Glutamatergic neuron (in vitro differentiated cells): Measurements from ENCODE around the gene ZBTB44. TPM values are rescaled to one million over a fixed set of nuclear protein-coding genes. Genes with fewer than 3 reads are reported as not detected.

ENCODE experiments used
- DNase-seq: peaks from one replicate; pipeline ENCODE4 v3.0.0; 2022
- H3K27ac Mint-ChIP-seq: one replicate; pipeline ENCODE4 v1.8.0; 2020; ENCODE audit warnings: mild to moderate bottlenecking, mixed read lengths, inconsistent platforms; ENCODE audit not compliant: unreplicated experiment
- H3K27me3 Mint-ChIP-seq: one replicate; pipeline ENCODE4 v1.8.0; 2020; ENCODE audit warnings: mild to moderate bottlenecking, moderate library complexity, mixed read lengths, inconsistent platforms; ENCODE audit not compliant: unreplicated experiment
- H3K36me3 Mint-ChIP-seq: one replicate; pipeline ENCODE4 v1.8.0; 2020; ENCODE audit warnings: mild to moderate bottlenecking, mixed read lengths, inconsistent platforms; ENCODE audit not compliant: unreplicated experiment
- H3K4me1 Mint-ChIP-seq: one replicate; pipeline ENCODE4 v1.8.0; 2020; ENCODE audit warnings: mild to moderate bottlenecking, low read depth, mixed read lengths, inconsistent platforms; ENCODE audit not compliant: unreplicated experiment
- H3K4me3 Mint-ChIP-seq: one replicate; pipeline ENCODE4 v1.8.0; 2020; ENCODE audit warnings: mild to moderate bottlenecking, mixed read lengths, inconsistent platforms; ENCODE audit not compliant: unreplicated experiment
- H3K9me3 Mint-ChIP-seq: one replicate; pipeline ENCODE4 v1.8.0; 2020; ENCODE audit warnings: mild to moderate bottlenecking, moderate library complexity, mixed read lengths, inconsistent platforms; ENCODE audit not compliant: unreplicated experiment
- CTCF ChIP-seq: fragments of 200-600 bp; sonication (generic); IDR thresholded peaks from one replicate; pipeline ENCODE4 v1.5.0; 2021; ENCODE audit not compliant: partially characterized antibody, unreplicated experiment
- total RNA-seq: library from RNA; stranded (reverse); fragmentation: NEBNext Ultra II Directional; extraction: Animal tissue kit (Norgen Biotek cat#: 25700); gene quantifications from one replicate; pipeline ENCODE4 v1.2.1, GENCODE V29; 2021; ENCODE audit not compliant: unreplicated experiment

Gene ZBTB44
- total RNA-seq, 1 donor from 2014 or later, result 23.3 TPM

- no peak for DNase-seq
- peaks cover 6% of the 10 kb centered on the region for H3K9me3 Mint-ChIP-seq
- H3K27ac Mint-ChIP-seq, result peak overlapping the region; percentile 80
- H3K27me3 Mint-ChIP-seq, result peaks cover 4% of the 10 kb centered on the region
- TF ChIP-seq CTCF, result no peak
- H3K36me3 Mint-ChIP-seq, result no peaks in the 10 kb centered on the region
- peak overlapping the region; percentile 93 for H3K4me3 Mint-ChIP-seq
- H3K4me1 Mint-ChIP-seq, result no peaks in the 10 kb centered on the region
Observed at GRCh38 chr11:130313383-130314183, 1.1 kb downstream of the ZBTB44 start.

GRCh38 chr11:130312046-130312445 lies 2.7 kb downstream of the ZBTB44 start:
- peaks cover 5% of the 10 kb centered on the region for H3K36me3 Mint-ChIP-seq

GRCh38 chr11:130310622-130311021 lies 4.1 kb downstream of the ZBTB44 start:
- DNase-seq, result no peak
- peaks cover 10% of the 10 kb centered on the region for H3K36me3 Mint-ChIP-seq
- no peak overlapping the region for H3K27ac Mint-ChIP-seq
- peaks cover 6% of the 10 kb centered on the region for H3K9me3 Mint-ChIP-seq
- no peak overlapping the region for H3K4me3 Mint-ChIP-seq
- no peaks in the 10 kb centered on the region for H3K4me1 Mint-ChIP-seq
- peaks cover 4% of the 10 kb centered on the region for H3K27me3 Mint-ChIP-seq
- TF ChIP-seq CTCF, result no peak

More at GRCh38 chr11:130312046-130312445, 2.7 kb downstream of the ZBTB44 start:
- Mint-ChIP-seq H3K4me3 (no peak overlapping the region), H3K9me3 (peaks cover 6% of the 10 kb centered on the region), H3K4me1 (no peaks in the 10 kb centered on the region), H3K27ac (no peak overlapping the region), H3K27me3 (peaks cover 4% of the 10 kb centered on the region)
- no peak for TF ChIP-seq CTCF
- no peak for DNase-seq

- DNase-seq, result no peak
Observed at GRCh38 chr11:130308886-130309285, 5.8 kb downstream of the ZBTB44 start.

More at GRCh38 chr11:130308886-130309285, 5.8 kb downstream of the ZBTB44 start:
- Mint-ChIP-seq H3K27me3 (peaks cover 3% of the 10 kb centered on the region), H3K4me3 (no peak overlapping the region), H3K4me1 (no peaks in the 10 kb centered on the region), H3K36me3 (peaks cover 21% of the 10 kb centered on the region), H3K27ac (no peak overlapping the region), H3K9me3 (peaks cover 6% of the 10 kb centered on the region)
- TF ChIP-seq CTCF, result no peak
